ENCODE measurements around the gene PLD2.

GRCh38 chr17:4786516-4786915, 20.4 kb upstream of the PLD2 start:
- TF ChIP-seq POLR2A (IDR thresholded peaks at IDR 0.05; ENCODE audit: low read depth, low read length), result no peak
- TF ChIP-seq TAF1 (IDR thresholded peaks at IDR 0.05; ENCODE audit: borderline replicate concordance, low read depth, low read length), result no peak
- no peak for TF ChIP-seq POLR2AphosphoS5 (IDR thresholded peaks at IDR 0.05; ENCODE audit: low read depth, low read length)
